SK-N-SH (cell line): ENCODE measurements around the gene OSBP2. TPM values are rescaled to one million over a fixed set of nuclear protein-coding genes. Genes with fewer than 3 reads are reported as not detected.

Experiments used
- CTCF ChIA-PET: fragments of 300-600, 350-600 bp; formaldehyde crosslinking; extraction: SDS; loops from one replicate; lab custom pipeline; 2021; lab: Yijun Ruan, JAX
- POLR2A ChIA-PET: fragments of 350-600 bp; sonication (Branson Sonifier 250); formaldehyde crosslinking; extraction: SDS; loops from one replicate; lab custom pipeline; 2020; ENCODE audit warnings: antibody characterized with exemption, inconsistent platforms; lab: Yijun Ruan, JAX
- DNase-seq: peaks from one replicate; pipeline ENCODE4 v3.0.0; 2012
- H2AFZ ChIP-seq: fragments of 200-600 bp; sonication (generic); 2 replicates; pipeline ENCODE4 v1.8.1; 2016; ENCODE audit warnings: antibody characterized with exemption, mild to moderate bottlenecking, low read depth
- H3F3A ChIP-seq: fragments of 200-600 bp; sonication (generic); replicated peaks from 2 replicates; pipeline ENCODE3; 2016; ENCODE audit warnings: antibody characterized with exemption, mild to moderate bottlenecking; ENCODE audit not compliant: insufficient read depth
- H3K27ac ChIP-seq, 2 experiments: fragments of 200-500 bp in 1 of 2; fragments of 200-600 bp in 1 of 2; sonication (Bioruptor generic) in 1 of 2; sonication (generic), shearing (Covaris generic) in 1 of 2; 2 replicates each; pipeline versions ENCODE4 v1.5.1 to v1.6.1; 2014 to 2016; ENCODE audit warnings: low read depth in 2 of 2, inconsistent platforms in 1 of 2, low read length in 1 of 2, mild to moderate bottlenecking in 1 of 2, mixed read lengths in 1 of 2
- H3K27me3 ChIP-seq: fragments of 200-600 bp; sonication (generic), shearing (Covaris generic); 2 replicates; pipeline ENCODE4 v1.6.1; 2016; ENCODE audit warnings: mixed run types; ENCODE audit not compliant: insufficient read depth
- H3K36me3 ChIP-seq, 2 experiments: fragments of 200-500 bp in 1 of 2; fragments of 200-600 bp in 1 of 2; sonication (Bioruptor generic) in 1 of 2; sonication (generic) in 1 of 2; replicated peaks in 1 of 2; 2 replicates each; pipeline versions ENCODE3 to v1.5.1; 2014 to 2016; ENCODE audit warnings: low read length in 1 of 2, mild to moderate bottlenecking in 1 of 2; ENCODE audit not compliant: insufficient read depth in 2 of 2, control insufficient read depth in 1 of 2
- H3K4me1 ChIP-seq, 2 experiments: fragments of 200-500 bp in 1 of 2; fragments of 200-600 bp in 1 of 2; sonication (Bioruptor generic) in 1 of 2; sonication (generic), shearing (Covaris generic) in 1 of 2; 2 replicates each; pipeline versions ENCODE4 v1.5.1 to v1.6.1; 2014 to 2016; ENCODE audit warnings: low read depth in 1 of 2, low read length in 1 of 2, mixed run types in 1 of 2; ENCODE audit not compliant: insufficient read depth in 2 of 2, control insufficient read depth in 1 of 2
- H3K4me2 ChIP-seq: fragments of 200-600 bp; sonication (generic), shearing (Covaris generic); 2 replicates; pipeline ENCODE4 v1.6.1; 2017; ENCODE audit warnings: mixed run types
- H3K4me3 ChIP-seq, 2 experiments: fragments of 200-500 bp in 1 of 2; fragments of 200-600 bp in 1 of 2; sonication (Bioruptor generic) in 1 of 2; sonication (generic), shearing (Covaris generic) in 1 of 2; 2 replicates each; pipeline versions ENCODE4 v1.5.1 to v1.8.1; 2014 to 2016; ENCODE audit warnings: low read depth in 2 of 2, inconsistent platforms in 1 of 2, low read length in 1 of 2, mild to moderate bottlenecking in 1 of 2, mixed read lengths in 1 of 2, moderate library complexity in 1 of 2
- H3K79me2 ChIP-seq: fragments of 200-600 bp; sonication (generic); 2 replicates; pipeline ENCODE4 v1.8.1; 2017; ENCODE audit warnings: mild to moderate bottlenecking; ENCODE audit not compliant: insufficient read depth
- H3K9ac ChIP-seq: fragments of 200-600 bp; sonication (generic); 2 replicates; pipeline ENCODE4 v1.6.1; 2017; ENCODE audit warnings: mixed run types
- H3K9me2 ChIP-seq: fragments of 200-600 bp; sonication (generic); 2 replicates; pipeline ENCODE4 v1.6.1; 2017; ENCODE audit warnings: mixed run types
- H3K9me3 ChIP-seq: fragments of 200-600 bp; sonication (generic); 2 replicates; pipeline ENCODE4 v1.6.1; 2017; ENCODE audit warnings: mixed run types, mild to moderate bottlenecking, moderate library complexity
- H4K20me1 ChIP-seq: fragments of 200-600 bp; sonication (generic); 2 replicates; pipeline ENCODE4 v1.6.1; 2017; ENCODE audit warnings: mild to moderate bottlenecking, mixed run types; ENCODE audit not compliant: insufficient read depth
- CHD2 ChIP-seq: fragments of 150-350 bp; IDR thresholded peaks from 2 replicates; pipeline ENCODE4 v1.6.1; 2018; ENCODE audit warnings: low read length; ENCODE audit not compliant: partially characterized antibody
- ELF1 ChIP-seq: IDR thresholded peaks from 2 replicates; pipeline ENCODE4 v1.4.0; 2012
- EZH2phosphoT487 ChIP-seq: fragments of 200-600 bp; sonication (generic); IDR thresholded peaks from 2 replicates; pipeline ENCODE4 v1.6.1; 2017; ENCODE audit warnings: low read depth, mixed run types, mild to moderate bottlenecking, antibody characterized with exemption, moderate library complexity, borderline replicate concordance
- JUND ChIP-seq: IDR thresholded peaks from 2 replicates; pipeline ENCODE4 v1.4.0; 2012
- MXI1 ChIP-seq: IDR thresholded peaks from 2 replicates; pipeline ENCODE4 v1.6.1; 2012; ENCODE audit warnings: mild to moderate bottlenecking, low read depth, low read length, improper control_type of control experiment
- RAD21 ChIP-seq: IDR thresholded peaks from 2 replicates; pipeline ENCODE4 v1.6.1; 2012; ENCODE audit warnings: mild to moderate bottlenecking, low read length
- RCOR1 ChIP-seq: fragments of 150-350 bp; IDR thresholded peaks from 2 replicates; pipeline ENCODE4 v1.6.1; 2017; ENCODE audit warnings: antibody characterized with exemption, low read length
- SIN3A ChIP-seq: IDR thresholded peaks from 2 replicates; pipeline ENCODE4 v1.6.1; 2012; ENCODE audit warnings: low read depth, mild to moderate bottlenecking, low read length, moderate library complexity, borderline replicate concordance
- WGBS: methylation state at CpG from one replicate; pipeline ENCODE4 v1.1.6; 2017; ENCODE audit warnings: low lambda C conversion rate; 5-methylcytosine and 5-hydroxymethylcytosine counted together
- polyA plus RNA-seq, 3 experiments: library from polyadenylated mRNA; depleted of rRNA; stranded (reverse); fragments of >200 nt; gene quantifications; 2 replicates each; pipeline ENCODE4 v1.2.3, GENCODE V29; 2012
- TF ChIP-seq, protein P1 (sequence below): fragments of 150-350 bp; IDR thresholded peaks from 2 replicates; pipeline ENCODE4 v1.6.1; 2016; ENCODE audit warnings: mild to moderate bottlenecking, low read depth, low read length
- TF ChIP-seq, protein P2 (sequence below): IDR thresholded peaks from 2 replicates; pipeline ENCODE4 v1.6.1; 2012; ENCODE audit warnings: mild to moderate bottlenecking, low read depth, low read length, moderate library complexity
- TF ChIP-seq, protein P3 (sequence below): fragments of 200-600 bp; sonication (generic); IDR thresholded peaks from 2 replicates; pipeline ENCODE4 v1.6.1; 2017; ENCODE audit warnings: antibody characterized with exemption, mild to moderate bottlenecking, moderate library complexity
- TF ChIP-seq, protein P4 (sequence below): IDR thresholded peaks from 2 replicates; pipeline ENCODE4 v1.4.0; 2012; ENCODE audit warnings: low read depth, borderline replicate concordance

The OSBP2 gene
- polyA plus RNA-seq, 1 of the 3 experiments (the other 2 are of a cell fraction): 3.1 TPM

DNA sequence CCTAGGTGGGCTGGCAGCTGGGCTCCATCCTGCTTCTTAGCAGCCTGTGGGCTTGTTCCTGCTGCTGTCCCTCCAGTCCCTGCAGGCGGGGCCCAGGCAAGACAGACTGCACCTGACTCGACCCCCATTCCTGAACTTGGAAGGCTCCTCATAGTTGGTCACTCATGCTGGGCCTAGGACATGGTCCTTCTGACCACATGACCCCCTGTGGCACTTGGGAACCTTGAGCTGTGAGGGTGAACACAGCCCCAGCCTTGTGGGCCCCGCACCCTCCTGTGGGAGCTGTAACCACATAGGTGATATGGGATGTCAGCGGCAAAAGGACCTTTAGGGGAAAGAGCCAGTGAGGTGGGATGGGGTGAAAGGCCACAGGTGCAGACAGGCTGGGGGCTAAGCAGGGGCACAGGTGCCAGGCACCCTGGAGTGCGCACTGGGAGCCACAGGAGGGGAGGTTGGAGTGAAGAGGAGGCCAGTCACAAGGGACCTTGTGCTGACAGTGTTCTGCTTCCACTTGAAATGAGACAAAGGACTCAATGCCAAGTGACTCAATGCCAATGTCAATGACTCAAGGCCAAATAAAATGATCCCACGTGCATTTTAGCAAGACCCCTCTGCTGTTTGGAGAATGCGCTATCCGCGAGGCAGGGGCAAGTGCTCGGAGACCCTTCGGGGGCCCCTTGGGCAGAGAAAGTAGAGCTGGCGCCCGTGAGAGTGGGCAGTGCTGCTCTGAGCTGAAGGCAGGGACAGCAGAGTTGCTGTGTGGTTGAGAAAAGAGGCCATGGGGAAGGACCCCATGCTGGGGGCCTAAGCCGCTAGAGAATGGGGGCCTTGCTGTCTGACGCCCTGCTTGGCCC lies 183.2 kb downstream of the OSBP2 start:
- H2AFZ ChIP-seq: no peak overlapping the region
- no peaks in the 10 kb centered on the region for H3K9me2 ChIP-seq
- no peak overlapping the region for H3K4me2 ChIP-seq
- H3K27me3 ChIP-seq: no peaks in the 10 kb centered on the region
- no peaks in the 10 kb centered on the region for H4K20me1 ChIP-seq
- no peaks in the 10 kb centered on the region for H3K79me2 ChIP-seq
- H3K4me3 ChIP-seq: no peak overlapping the region
- WGBS: 90% methylated on average over 11 of the region's 15 CpGs
- no peaks in the 10 kb centered on the region for H3K36me3 ChIP-seq
- POLR2A ChIA-PET: interaction anchor here (0.6 kb wide), 1 partner anchor 466 kb away, joined by 4 read pairs; no protein-coding TSS in a partner anchor
- peaks cover 0 to 70% of the 10 kb centered on the region in 2 experiments; a peak in 1 of 4 replicates for H3K4me1 ChIP-seq
- no peak overlapping the region for H3K9ac ChIP-seq
- peak; percentile 35 for DNase-seq
- no peak for TF ChIP-seq ELF1
- no peak for TF ChIP-seq SIN3A
- no peak for TF ChIP-seq RAD21
- TF ChIP-seq MXI1: no peak
- TF ChIP-seq EZH2phosphoT487: no peak
- TF ChIP-seq, protein P1, sequence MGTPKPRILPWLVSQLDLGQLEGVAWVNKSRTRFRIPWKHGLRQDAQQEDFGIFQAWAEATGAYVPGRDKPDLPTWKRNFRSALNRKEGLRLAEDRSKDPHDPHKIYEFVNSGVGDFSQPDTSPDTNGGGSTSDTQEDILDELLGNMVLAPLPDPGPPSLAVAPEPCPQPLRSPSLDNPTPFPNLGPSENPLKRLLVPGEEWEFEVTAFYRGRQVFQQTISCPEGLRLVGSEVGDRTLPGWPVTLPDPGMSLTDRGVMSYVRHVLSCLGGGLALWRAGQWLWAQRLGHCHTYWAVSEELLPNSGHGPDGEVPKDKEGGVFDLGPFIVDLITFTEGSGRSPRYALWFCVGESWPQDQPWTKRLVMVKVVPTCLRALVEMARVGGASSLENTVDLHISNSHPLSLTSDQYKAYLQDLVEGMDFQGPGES: no peak
- no peak for TF ChIP-seq CHD2
- TF ChIP-seq JUND: no peak
- TF ChIP-seq RCOR1: no peak
- CTCF ChIA-PET: interaction anchor here (0.9 to 1.7 kb wide), 7 partner anchors 9 to 56 kb away, joined by 3 to 10 read pairs (median 4); no protein-coding TSS in a partner anchor
- peak overlapping the region in 1 of 2 experiments; percentile 76; a peak in 1 of 4 replicates for H3K27ac ChIP-seq
- H3K9me3 ChIP-seq: no peaks in the 10 kb centered on the region
- no peaks in the 10 kb centered on the region for H3F3A ChIP-seq

DNA sequence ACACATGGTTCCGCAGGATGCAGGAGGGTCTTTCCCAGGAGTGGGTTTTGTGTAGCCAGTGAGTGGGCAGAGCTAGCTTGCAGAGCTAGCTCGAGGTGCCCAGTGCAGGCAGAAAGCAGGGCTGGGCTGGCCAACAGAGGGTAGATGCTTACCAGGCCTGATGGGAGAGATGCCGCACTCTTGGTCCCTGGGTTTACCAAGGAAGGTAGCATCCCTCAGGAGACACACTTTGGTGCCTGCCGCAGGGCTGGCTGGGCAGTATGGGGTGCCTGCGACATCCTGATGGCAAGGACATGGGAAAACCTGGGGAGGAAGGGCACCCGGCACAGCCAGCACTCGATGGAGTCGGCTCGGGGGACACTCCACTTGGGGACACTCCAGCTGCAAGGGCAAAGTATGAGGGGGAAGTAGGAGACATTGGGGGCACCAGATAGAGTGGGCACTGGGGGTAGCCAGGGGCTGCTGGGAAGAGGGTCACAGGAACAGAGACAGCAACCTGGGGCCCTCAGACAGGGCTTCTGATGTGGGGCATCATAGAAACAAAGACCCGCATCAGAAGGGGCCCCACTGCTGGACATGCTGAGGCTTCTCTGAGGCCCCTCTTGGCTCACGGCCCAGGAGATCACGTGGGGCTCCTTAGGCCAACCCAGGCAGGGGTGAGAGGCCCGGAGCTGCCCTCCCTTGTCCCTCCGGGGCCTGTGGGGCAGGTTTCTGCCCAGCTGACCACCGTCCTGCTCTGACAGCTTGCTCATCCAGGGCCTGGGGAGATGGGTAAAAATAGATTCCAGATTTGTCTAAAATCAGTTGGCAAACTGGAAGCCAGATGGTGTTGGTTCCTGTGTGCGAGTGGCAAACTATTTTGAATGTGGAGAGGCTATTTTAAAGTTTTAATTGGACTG lies 184.1 kb downstream of the OSBP2 start:
- POLR2A ChIA-PET: no interaction called here
- CTCF ChIA-PET: interaction anchor here (0.5 to 1.7 kb wide), 6 partner anchors 10 to 115 kb away, joined by 3 to 10 read pairs (median 4); no protein-coding TSS in a partner anchor
- no peaks in the 10 kb centered on the region for H3K9me3 ChIP-seq
- H3K36me3 ChIP-seq: no peaks in the 10 kb centered on the region
- no peak overlapping the region for H3K4me3 ChIP-seq
- no peaks in the 10 kb centered on the region for H4K20me1 ChIP-seq
- peaks cover 0 to 73% of the 10 kb centered on the region in 2 experiments; a peak in 1 of 4 replicates for H3K4me1 ChIP-seq
- no peaks in the 10 kb centered on the region for H3K9me2 ChIP-seq
- H3K79me2 ChIP-seq: no peaks in the 10 kb centered on the region
- no peak overlapping the region for H3K4me2 ChIP-seq
- H3K27ac ChIP-seq: peak overlapping the region in 1 of 2 experiments; percentile 76; a peak in 2 of 4 replicates
- DNase-seq: peak; percentile 79
- WGBS: 88% methylated on average over 7 of the region's 16 CpGs
- no peak overlapping the region for H2AFZ ChIP-seq
- no peak overlapping the region for H3K9ac ChIP-seq
- H3K27me3 ChIP-seq: no peaks in the 10 kb centered on the region
- no peaks in the 10 kb centered on the region for H3F3A ChIP-seq
- TF ChIP-seq, protein P2, sequence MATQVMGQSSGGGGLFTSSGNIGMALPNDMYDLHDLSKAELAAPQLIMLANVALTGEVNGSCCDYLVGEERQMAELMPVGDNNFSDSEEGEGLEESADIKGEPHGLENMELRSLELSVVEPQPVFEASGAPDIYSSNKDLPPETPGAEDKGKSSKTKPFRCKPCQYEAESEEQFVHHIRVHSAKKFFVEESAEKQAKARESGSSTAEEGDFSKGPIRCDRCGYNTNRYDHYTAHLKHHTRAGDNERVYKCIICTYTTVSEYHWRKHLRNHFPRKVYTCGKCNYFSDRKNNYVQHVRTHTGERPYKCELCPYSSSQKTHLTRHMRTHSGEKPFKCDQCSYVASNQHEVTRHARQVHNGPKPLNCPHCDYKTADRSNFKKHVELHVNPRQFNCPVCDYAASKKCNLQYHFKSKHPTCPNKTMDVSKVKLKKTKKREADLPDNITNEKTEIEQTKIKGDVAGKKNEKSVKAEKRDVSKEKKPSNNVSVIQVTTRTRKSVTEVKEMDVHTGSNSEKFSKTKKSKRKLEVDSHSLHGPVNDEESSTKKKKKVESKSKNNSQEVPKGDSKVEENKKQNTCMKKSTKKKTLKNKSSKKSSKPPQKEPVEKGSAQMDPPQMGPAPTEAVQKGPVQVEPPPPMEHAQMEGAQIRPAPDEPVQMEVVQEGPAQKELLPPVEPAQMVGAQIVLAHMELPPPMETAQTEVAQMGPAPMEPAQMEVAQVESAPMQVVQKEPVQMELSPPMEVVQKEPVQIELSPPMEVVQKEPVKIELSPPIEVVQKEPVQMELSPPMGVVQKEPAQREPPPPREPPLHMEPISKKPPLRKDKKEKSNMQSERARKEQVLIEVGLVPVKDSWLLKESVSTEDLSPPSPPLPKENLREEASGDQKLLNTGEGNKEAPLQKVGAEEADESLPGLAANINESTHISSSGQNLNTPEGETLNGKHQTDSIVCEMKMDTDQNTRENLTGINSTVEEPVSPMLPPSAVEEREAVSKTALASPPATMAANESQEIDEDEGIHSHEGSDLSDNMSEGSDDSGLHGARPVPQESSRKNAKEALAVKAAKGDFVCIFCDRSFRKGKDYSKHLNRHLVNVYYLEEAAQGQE: no peak
- TF ChIP-seq, protein P3, sequence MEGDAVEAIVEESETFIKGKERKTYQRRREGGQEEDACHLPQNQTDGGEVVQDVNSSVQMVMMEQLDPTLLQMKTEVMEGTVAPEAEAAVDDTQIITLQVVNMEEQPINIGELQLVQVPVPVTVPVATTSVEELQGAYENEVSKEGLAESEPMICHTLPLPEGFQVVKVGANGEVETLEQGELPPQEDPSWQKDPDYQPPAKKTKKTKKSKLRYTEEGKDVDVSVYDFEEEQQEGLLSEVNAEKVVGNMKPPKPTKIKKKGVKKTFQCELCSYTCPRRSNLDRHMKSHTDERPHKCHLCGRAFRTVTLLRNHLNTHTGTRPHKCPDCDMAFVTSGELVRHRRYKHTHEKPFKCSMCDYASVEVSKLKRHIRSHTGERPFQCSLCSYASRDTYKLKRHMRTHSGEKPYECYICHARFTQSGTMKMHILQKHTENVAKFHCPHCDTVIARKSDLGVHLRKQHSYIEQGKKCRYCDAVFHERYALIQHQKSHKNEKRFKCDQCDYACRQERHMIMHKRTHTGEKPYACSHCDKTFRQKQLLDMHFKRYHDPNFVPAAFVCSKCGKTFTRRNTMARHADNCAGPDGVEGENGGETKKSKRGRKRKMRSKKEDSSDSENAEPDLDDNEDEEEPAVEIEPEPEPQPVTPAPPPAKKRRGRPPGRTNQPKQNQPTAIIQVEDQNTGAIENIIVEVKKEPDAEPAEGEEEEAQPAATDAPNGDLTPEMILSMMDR: no peak
- TF ChIP-seq, protein P1: no peak
- TF ChIP-seq MXI1: no peak
- TF ChIP-seq, protein P4, sequence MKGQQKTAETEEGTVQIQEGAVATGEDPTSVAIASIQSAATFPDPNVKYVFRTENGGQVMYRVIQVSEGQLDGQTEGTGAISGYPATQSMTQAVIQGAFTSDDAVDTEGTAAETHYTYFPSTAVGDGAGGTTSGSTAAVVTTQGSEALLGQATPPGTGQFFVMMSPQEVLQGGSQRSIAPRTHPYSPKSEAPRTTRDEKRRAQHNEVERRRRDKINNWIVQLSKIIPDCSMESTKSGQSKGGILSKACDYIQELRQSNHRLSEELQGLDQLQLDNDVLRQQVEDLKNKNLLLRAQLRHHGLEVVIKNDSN: peak; percentile 62; the same call in 1 of the 2 replicates
